ENCODE results near the gene TMCC1. TPM values are rescaled to one million over a fixed set of nuclear protein-coding genes. Genes with fewer than 3 reads are reported as not detected.
A peak's percentile ranks its signal among the peaks of the same experiment; 100 is the strongest.

TMCC1 gene
- total RNA-seq, 1 experiment from 2014 or later: 23.0 TPM

DNA sequence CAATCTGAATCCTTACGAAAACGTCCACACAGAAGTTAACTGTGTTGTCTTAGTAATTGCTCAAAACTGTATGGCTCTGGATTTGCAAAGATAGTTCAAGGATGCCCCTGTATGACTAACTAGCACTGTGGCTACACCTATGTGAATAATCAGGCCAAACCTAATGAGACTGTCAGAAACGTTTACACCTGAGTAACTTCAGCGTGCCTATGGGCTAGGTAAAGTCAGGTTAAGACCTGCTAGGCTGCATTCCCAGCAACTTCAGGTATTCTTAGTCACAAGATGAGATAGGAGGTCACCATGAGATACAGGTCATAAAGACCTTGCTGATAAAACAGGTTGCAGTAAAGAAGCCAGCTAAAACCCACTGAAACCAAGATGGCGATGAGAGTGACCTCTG is 199.3 kb downstream of the TMCC1 start:
- Histone ChIP-seq H3K9ac (ENCODE audit: low read length) (no peak overlapping the region), H2AFZ (ENCODE audit: low read length) (no peak overlapping the region), H3K9me3 (ENCODE audit: low read length) (no peaks in the 10 kb centered on the region; the same call in none of the 2 replicates), H3K27ac (ENCODE audit: low read length) (no peak overlapping the region), H3K9me2 (replicated peaks; ENCODE audit: insufficient read depth, low read length) (no peaks in the 10 kb centered on the region), H3K4me3 (ENCODE audit: low read length) (no peak overlapping the region), H3K4me1 (ENCODE audit: low read length) (peaks cover 31% of the 10 kb centered on the region), H3K79me2 (ENCODE audit: low read length) (peaks cover 35% of the 10 kb centered on the region), H4K20me1 (ENCODE audit: insufficient read depth, low read depth, low read length) (no peaks in the 10 kb centered on the region), H3K27me3 (ENCODE audit: low read length) (no peaks in the 10 kb centered on the region), H3K36me3 (ENCODE audit: insufficient read depth, low read length) (no peaks in the 10 kb centered on the region), H3K4me2 (ENCODE audit: low read depth, low read length, poor library complexity, severe bottlenecking) (no peak overlapping the region)
- DNase-seq: no peak

DNA sequence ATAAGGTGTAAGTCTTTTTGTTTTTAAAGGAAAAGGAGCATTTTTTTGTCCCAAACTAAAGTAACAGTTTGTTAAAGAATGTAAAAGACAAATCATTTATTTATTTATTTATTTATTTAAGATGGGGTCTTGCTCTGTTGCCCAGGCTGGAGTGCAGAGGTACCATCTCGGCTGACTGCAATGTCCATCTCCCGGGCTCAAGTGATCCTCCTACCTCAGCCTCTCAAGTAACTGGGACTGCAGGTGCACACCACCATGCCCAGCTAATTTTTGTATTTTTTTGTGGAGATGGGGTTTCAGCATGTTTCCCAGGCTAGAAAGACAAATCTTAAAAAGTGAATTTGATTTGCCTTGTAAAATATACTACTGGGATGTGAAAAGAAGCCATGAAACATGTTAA is 200.8 kb downstream of the TMCC1 start:
- Histone ChIP-seq H3K36me3 (ENCODE audit: insufficient read depth, low read length) (no peaks in the 10 kb centered on the region), H3K27ac (ENCODE audit: low read length) (no peak overlapping the region), H3K79me2 (ENCODE audit: low read length) (peaks cover 41% of the 10 kb centered on the region), H3K4me1 (ENCODE audit: low read length) (peaks cover 46% of the 10 kb centered on the region), H3K27me3 (ENCODE audit: low read length) (no peaks in the 10 kb centered on the region), H2AFZ (ENCODE audit: low read length) (no peak overlapping the region), H3K9ac (ENCODE audit: low read length) (no peak overlapping the region), H3K4me2 (ENCODE audit: low read depth, low read length, poor library complexity, severe bottlenecking) (no peak overlapping the region), H3K4me3 (ENCODE audit: low read length) (no peak overlapping the region), H4K20me1 (ENCODE audit: insufficient read depth, low read depth, low read length) (no peaks in the 10 kb centered on the region), H3K9me3 (ENCODE audit: low read length) (no peaks in the 10 kb centered on the region; the same call in 1 of the 2 replicates), H3K9me2 (replicated peaks; ENCODE audit: insufficient read depth, low read length) (no peaks in the 10 kb centered on the region)
- DNase-seq: no peak

DNA sequence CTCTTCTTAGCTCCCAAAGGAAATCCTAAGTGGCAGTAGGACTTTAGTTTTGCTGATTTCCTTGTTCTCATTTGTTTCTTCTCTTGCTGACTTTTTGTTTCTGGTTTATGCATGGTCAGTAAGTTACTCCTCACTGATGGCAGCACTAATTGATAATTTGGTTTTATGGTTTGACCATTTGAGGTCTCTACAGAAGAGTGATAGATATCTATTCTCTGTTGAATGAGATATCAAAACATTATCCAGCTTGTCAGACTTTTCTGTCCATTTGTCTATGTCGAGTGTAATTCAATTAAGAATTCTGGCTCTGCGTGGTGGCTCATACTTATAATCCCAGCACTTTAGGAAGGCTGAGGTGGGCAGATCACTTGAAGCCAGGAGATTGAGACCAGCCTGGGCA is 202.5 kb downstream of the TMCC1 start:
- no peak overlapping the region for H3K4me3 ChIP-seq (ENCODE audit: low read length)
- H3K79me2 ChIP-seq (ENCODE audit: low read length): peaks cover 52% of the 10 kb centered on the region
- peaks cover 55% of the 10 kb centered on the region for H3K4me1 ChIP-seq (ENCODE audit: low read length)
- H3K4me2 ChIP-seq (ENCODE audit: low read depth, low read length, poor library complexity, severe bottlenecking): peak overlapping the region; percentile 32
- DNase-seq: no peak
- no peaks in the 10 kb centered on the region for H3K27me3 ChIP-seq (ENCODE audit: low read length)
- no peak overlapping the region for H2AFZ ChIP-seq (ENCODE audit: low read length)
- no peaks in the 10 kb centered on the region for H3K36me3 ChIP-seq (ENCODE audit: insufficient read depth, low read length)
- no peaks in the 10 kb centered on the region for H4K20me1 ChIP-seq (ENCODE audit: insufficient read depth, low read depth, low read length)
- H3K27ac ChIP-seq (ENCODE audit: low read length): peak overlapping the region; percentile 72
- no peaks in the 10 kb centered on the region for H3K9me2 ChIP-seq (replicated peaks; ENCODE audit: insufficient read depth, low read length)
- no peaks in the 10 kb centered on the region for H3K9me3 ChIP-seq (ENCODE audit: low read length)
- peak overlapping the region; percentile 7; the same call in 1 of the 2 replicates for H3K9ac ChIP-seq (ENCODE audit: low read length)

DNA sequence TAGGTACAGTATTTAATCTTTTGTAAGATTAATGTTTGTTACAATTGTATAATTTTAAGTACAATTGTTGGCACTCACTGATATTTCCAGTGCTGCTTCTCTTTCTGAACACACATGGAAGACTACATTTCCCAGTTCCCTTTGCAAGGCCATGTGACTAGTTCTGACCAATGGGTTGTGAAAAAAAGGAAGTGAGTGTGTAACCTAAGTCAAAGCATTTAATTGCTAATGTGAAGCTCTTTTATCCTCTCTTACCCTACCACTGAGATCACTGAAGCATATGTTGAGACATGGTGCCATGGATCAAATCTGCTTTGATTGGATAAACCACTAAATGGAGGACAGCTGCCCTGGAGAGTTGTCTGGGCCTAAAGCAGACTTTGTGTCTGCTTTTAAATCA is 203.1 kb downstream of the TMCC1 start:
- H2AFZ ChIP-seq (ENCODE audit: low read length): no peak overlapping the region
- H4K20me1 ChIP-seq (ENCODE audit: insufficient read depth, low read depth, low read length): no peaks in the 10 kb centered on the region
- no peaks in the 10 kb centered on the region for H3K36me3 ChIP-seq (ENCODE audit: insufficient read depth, low read length)
- peaks cover 58% of the 10 kb centered on the region for H3K79me2 ChIP-seq (ENCODE audit: low read length)
- no peaks in the 10 kb centered on the region for H3K9me2 ChIP-seq (replicated peaks; ENCODE audit: insufficient read depth, low read length)
- H3K4me2 ChIP-seq (ENCODE audit: low read depth, low read length, poor library complexity, severe bottlenecking): peak overlapping the region; percentile 32
- H3K9ac ChIP-seq (ENCODE audit: low read length): no peak overlapping the region; the same call in 1 of the 2 replicates
- no peaks in the 10 kb centered on the region for H3K9me3 ChIP-seq (ENCODE audit: low read length)
- peak overlapping the region; percentile 72 for H3K27ac ChIP-seq (ENCODE audit: low read length)
- no peaks in the 10 kb centered on the region for H3K27me3 ChIP-seq (ENCODE audit: low read length)
- no peak overlapping the region for H3K4me3 ChIP-seq (ENCODE audit: low read length)
- DNase-seq: peak; percentile 93
- peaks cover 55% of the 10 kb centered on the region for H3K4me1 ChIP-seq (ENCODE audit: low read length)

DNA sequence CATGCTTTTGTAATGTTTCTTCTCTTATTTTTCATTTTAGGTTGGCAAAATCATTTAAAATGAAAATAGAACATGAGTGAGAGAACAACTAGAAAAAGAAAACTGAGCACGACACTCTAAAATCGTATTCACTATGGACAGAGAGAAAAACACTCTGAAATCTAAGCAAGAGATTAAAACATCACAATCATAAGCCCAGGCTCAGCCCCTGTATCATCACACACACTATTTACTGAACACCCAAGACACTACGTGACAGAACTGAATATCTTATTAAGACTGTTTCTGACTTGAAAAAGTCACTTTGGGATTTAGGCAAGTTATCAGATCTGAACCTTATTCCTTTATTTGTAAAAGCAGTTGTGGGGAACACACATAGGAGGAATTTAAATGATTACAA is 204.5 kb downstream of the TMCC1 start:
- no peaks in the 10 kb centered on the region for H3K9me3 ChIP-seq (ENCODE audit: low read length)
- no peaks in the 10 kb centered on the region for H3K27me3 ChIP-seq (ENCODE audit: low read length)
- no peak overlapping the region for H2AFZ ChIP-seq (ENCODE audit: low read length)
- H3K9me2 ChIP-seq (replicated peaks; ENCODE audit: insufficient read depth, low read length): no peaks in the 10 kb centered on the region
- H3K36me3 ChIP-seq (ENCODE audit: insufficient read depth, low read length): no peaks in the 10 kb centered on the region
- peaks cover 68% of the 10 kb centered on the region for H3K79me2 ChIP-seq (ENCODE audit: low read length)
- H3K4me1 ChIP-seq (ENCODE audit: low read length): peaks cover 65% of the 10 kb centered on the region
- no peak overlapping the region for H3K4me2 ChIP-seq (ENCODE audit: low read depth, low read length, poor library complexity, severe bottlenecking)
- no peak overlapping the region for H3K4me3 ChIP-seq (ENCODE audit: low read length)
- no peaks in the 10 kb centered on the region for H4K20me1 ChIP-seq (ENCODE audit: insufficient read depth, low read depth, low read length)
- no peak for DNase-seq
- H3K27ac ChIP-seq (ENCODE audit: low read length): peak overlapping the region; percentile 12; the same call in 1 of the 2 replicates
- no peak overlapping the region for H3K9ac ChIP-seq (ENCODE audit: low read length)

DNA sequence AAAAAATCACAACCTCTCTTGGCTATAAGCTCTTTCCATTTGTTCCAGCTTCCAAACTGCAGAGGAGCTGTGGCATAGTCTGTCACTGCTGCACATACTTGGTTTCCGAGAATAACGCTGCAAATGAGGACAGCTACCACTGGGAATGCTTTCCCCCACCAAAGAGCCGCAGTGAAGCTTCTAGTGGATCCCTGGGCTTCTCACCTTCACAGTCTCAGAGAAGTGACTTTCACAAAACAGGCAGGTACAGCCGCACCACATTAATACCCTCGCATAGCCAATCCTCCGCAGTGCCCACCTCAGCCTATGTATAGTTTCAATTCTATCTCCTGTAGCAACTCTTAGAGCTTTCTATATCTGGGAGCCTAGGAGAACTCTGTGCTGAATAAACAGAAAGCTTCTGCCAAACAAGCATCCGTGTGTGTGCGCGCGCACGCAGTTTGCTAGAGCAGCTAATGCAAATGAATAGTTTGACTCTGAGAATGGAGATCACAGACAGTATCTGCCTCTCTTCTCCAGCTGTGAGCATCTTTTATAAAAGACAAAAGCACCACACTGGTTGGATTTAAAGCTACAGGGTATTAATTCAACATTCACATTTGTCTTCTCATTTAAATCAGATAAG is 205.1 kb downstream of the TMCC1 start:
- no peaks in the 10 kb centered on the region for H4K20me1 ChIP-seq (ENCODE audit: insufficient read depth, low read depth, low read length)
- no peak overlapping the region for H3K9ac ChIP-seq (ENCODE audit: low read length)
- peaks cover 67% of the 10 kb centered on the region for H3K4me1 ChIP-seq (ENCODE audit: low read length)
- no peak overlapping the region for H3K4me2 ChIP-seq (ENCODE audit: low read depth, low read length, poor library complexity, severe bottlenecking)
- H3K79me2 ChIP-seq (ENCODE audit: low read length): peaks cover 69% of the 10 kb centered on the region
- no peak overlapping the region; the same call in 1 of the 2 replicates for H3K27ac ChIP-seq (ENCODE audit: low read length)
- no peaks in the 10 kb centered on the region for H3K9me3 ChIP-seq (ENCODE audit: low read length)
- H3K27me3 ChIP-seq (ENCODE audit: low read length): no peaks in the 10 kb centered on the region
- DNase-seq: no peak
- no peaks in the 10 kb centered on the region for H3K9me2 ChIP-seq (replicated peaks; ENCODE audit: insufficient read depth, low read length)
- H2AFZ ChIP-seq (ENCODE audit: low read length): no peak overlapping the region
- H3K4me3 ChIP-seq (ENCODE audit: low read length): no peak overlapping the region
- no peaks in the 10 kb centered on the region for H3K36me3 ChIP-seq (ENCODE audit: insufficient read depth, low read length)

DNA sequence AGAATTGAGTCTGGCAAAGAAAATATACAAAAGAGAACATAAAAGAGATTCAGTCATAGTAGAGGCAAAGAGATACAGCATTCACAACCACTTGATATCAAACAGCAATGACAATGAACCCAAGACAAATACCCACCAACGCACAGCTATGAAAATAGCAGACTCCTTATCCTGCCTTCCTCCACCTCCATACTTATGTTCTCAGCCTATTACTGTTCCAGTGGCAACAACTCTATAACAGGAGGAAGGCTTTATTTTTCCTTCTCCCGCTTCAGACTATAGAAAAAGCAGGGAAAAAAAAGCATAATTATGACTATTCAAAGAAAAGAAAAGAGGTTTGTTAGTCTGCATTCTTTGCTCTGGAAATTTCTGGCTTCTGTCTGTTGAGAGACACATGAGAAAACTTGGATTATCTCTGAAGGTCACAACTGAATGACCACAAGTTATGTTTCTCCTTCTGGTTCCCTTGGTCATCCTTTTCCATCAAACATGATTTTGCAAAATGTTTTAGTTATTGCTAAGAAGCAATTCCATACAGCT is 205.9 kb downstream of the TMCC1 start:
- no peak overlapping the region for H2AFZ ChIP-seq (ENCODE audit: low read length)
- no peaks in the 10 kb centered on the region for H3K36me3 ChIP-seq (ENCODE audit: insufficient read depth, low read length)
- peak overlapping the region; percentile 50 for H3K27ac ChIP-seq (ENCODE audit: low read length)
- H3K4me3 ChIP-seq (ENCODE audit: low read length): no peak overlapping the region
- no peak overlapping the region for H3K4me2 ChIP-seq (ENCODE audit: low read depth, low read length, poor library complexity, severe bottlenecking)
- no peaks in the 10 kb centered on the region for H3K9me3 ChIP-seq (ENCODE audit: low read length)
- peaks cover 74% of the 10 kb centered on the region for H3K79me2 ChIP-seq (ENCODE audit: low read length)
- H3K27me3 ChIP-seq (ENCODE audit: low read length): no peaks in the 10 kb centered on the region
- H4K20me1 ChIP-seq (ENCODE audit: insufficient read depth, low read depth, low read length): no peaks in the 10 kb centered on the region
- H3K9me2 ChIP-seq (replicated peaks; ENCODE audit: insufficient read depth, low read length): no peaks in the 10 kb centered on the region
- no peak for DNase-seq
- H3K4me1 ChIP-seq (ENCODE audit: low read length): peaks cover 67% of the 10 kb centered on the region
- no peak overlapping the region for H3K9ac ChIP-seq (ENCODE audit: low read length)

DNA sequence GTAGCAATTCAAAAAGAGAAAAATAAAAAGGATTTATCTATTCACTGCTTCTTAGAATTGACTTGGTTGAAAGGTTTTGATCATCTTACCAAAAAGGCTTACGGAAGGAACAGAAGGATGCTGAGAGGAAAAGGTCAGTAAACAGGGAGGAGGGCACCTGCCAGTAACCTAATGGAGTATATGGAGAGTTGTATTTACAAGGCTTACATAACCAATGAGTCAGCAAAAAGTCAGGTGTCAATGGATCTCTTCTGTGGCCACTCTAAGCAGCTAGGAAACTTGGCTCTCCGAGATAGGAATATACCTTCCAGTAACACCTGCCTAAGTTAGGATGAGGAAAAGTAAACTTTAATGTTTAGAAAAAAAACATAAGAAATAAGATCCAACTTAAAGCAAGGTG is 206.6 kb downstream of the TMCC1 start:
- Histone ChIP-seq H3K9me3 (ENCODE audit: low read length) (no peaks in the 10 kb centered on the region), H3K36me3 (ENCODE audit: insufficient read depth, low read length) (no peaks in the 10 kb centered on the region), H3K27me3 (ENCODE audit: low read length) (no peaks in the 10 kb centered on the region), H3K27ac (ENCODE audit: low read length) (peak overlapping the region; percentile 50), H3K9ac (ENCODE audit: low read length) (no peak overlapping the region), H3K79me2 (ENCODE audit: low read length) (peaks cover 76% of the 10 kb centered on the region), H3K4me2 (ENCODE audit: low read depth, low read length, poor library complexity, severe bottlenecking) (no peak overlapping the region), H3K4me3 (ENCODE audit: low read length) (no peak overlapping the region), H2AFZ (ENCODE audit: low read length) (no peak overlapping the region), H3K9me2 (replicated peaks; ENCODE audit: insufficient read depth, low read length) (no peaks in the 10 kb centered on the region), H4K20me1 (ENCODE audit: insufficient read depth, low read depth, low read length) (no peaks in the 10 kb centered on the region), H3K4me1 (ENCODE audit: low read length) (peaks cover 65% of the 10 kb centered on the region)
- no peak for DNase-seq
